Dendritic cell treated with granulocyte-macrophage colony-stimulating factor and Interleukin-4, amounts not matched to agents 40 ng/mL and 50 ng/mL, for 4 days (primary cell): ENCODE results near the gene CPOX.
"Not testable (repeated sequence)": the region's sequence is repeated elsewhere in the genome, so short reads cannot be mapped to it uniquely, and the experiment has no call there.

Experiments
- H3K27ac Mint-ChIP-seq: one replicate; pipeline ENCODE4 v1.8.0; 2022; ENCODE audit warnings: mild to moderate bottlenecking, mixed read lengths
- H3K27me3 Mint-ChIP-seq: one replicate; pipeline ENCODE4 v1.8.0; 2022; ENCODE audit warnings: mild to moderate bottlenecking, mixed read lengths
- H3K36me3 Mint-ChIP-seq: one replicate; pipeline ENCODE4 v1.8.0; 2022; ENCODE audit warnings: low read depth, mixed read lengths
- H3K4me1 Mint-ChIP-seq: one replicate; pipeline ENCODE4 v1.8.0; 2022; ENCODE audit warnings: low read depth, mixed read lengths
- H3K4me3 Mint-ChIP-seq: one replicate; pipeline ENCODE4 v1.8.0; 2022; ENCODE audit warnings: mild to moderate bottlenecking, moderate library complexity, mixed read lengths
- H3K9me3 Mint-ChIP-seq: one replicate; pipeline ENCODE4 v1.8.0; 2022; ENCODE audit warnings: mixed read lengths
- intact Hi-C: fragments of 100-400 bp; cut with micrococcal nuclease; formaldehyde crosslinking; loops from one replicate; pipeline ENCODE4 v1.15.0; 2022

Gene CPOX

GRCh38 chr3:98563661-98564281 is 29.6 kb downstream of the CPOX start:
- H3K4me1 Mint-ChIP-seq = peaks cover 26% of the 10 kb centered on the region
- H3K4me3 Mint-ChIP-seq = no peak overlapping the region
- H3K27ac Mint-ChIP-seq = no peak overlapping the region
- H3K27me3 Mint-ChIP-seq = peaks cover 6% of the 10 kb centered on the region
- H3K36me3 Mint-ChIP-seq = no peaks in the 10 kb centered on the region
- intact Hi-C loops = loop anchor here (5.0 kb wide), 1 partner anchor 41 kb away; the partner anchor contains the start of gene CLDND1
- no peaks in the 10 kb centered on the region for H3K9me3 Mint-ChIP-seq

GRCh38 chr3:98561727-98562521 is 31.5 kb downstream of the CPOX start:
- Mint-ChIP-seq H3K4me1 (peaks cover 35% of the 10 kb centered on the region), H3K27me3 (peaks cover 6% of the 10 kb centered on the region)

GRCh38 chr3:98560911-98561310 is 32.5 kb downstream of the CPOX start:
- H3K27ac Mint-ChIP-seq = no peak overlapping the region
- no peak overlapping the region for H3K4me3 Mint-ChIP-seq
- peaks cover 40% of the 10 kb centered on the region for H3K4me1 Mint-ChIP-seq
- no peaks in the 10 kb centered on the region for H3K9me3 Mint-ChIP-seq
- peaks cover 6% of the 10 kb centered on the region for H3K27me3 Mint-ChIP-seq
- intact Hi-C loops = loop anchor here (5.0 kb wide), 1 partner anchor 39 kb away; the partner anchor contains the start of gene CLDND1
- H3K36me3 Mint-ChIP-seq = no peaks in the 10 kb centered on the region

More at GRCh38 chr3:98561727-98562521, 31.5 kb downstream of the CPOX start:
- intact Hi-C loops = loop anchor here (5.0 kb wide), 1 partner anchor 40 kb away; the partner anchor contains the start of gene CLDND1
- Mint-ChIP-seq H3K4me3 (no peak overlapping the region), H3K27ac (no peak overlapping the region), H3K36me3 (no peaks in the 10 kb centered on the region), H3K9me3 (no peaks in the 10 kb centered on the region)

DNA sequence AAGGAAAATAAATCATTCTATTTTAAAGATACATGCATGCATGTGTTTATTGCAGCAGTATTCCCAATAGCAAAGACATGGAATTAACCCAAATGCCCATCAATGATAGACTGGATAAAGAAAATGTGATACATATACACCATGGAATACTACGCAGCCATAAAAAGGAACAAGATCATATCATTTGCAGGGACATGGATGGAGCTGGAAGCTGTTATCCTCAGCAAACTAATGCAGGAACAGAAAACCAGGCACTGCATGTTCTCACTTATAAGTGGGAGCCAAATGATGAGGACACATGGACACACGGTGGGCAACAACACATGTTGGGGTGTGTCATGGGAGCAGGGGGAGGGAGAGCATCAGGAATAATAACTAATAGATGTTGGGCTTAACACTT is 33.6 kb downstream of the CPOX start:
- not testable (repeated sequence) for H3K36me3 Mint-ChIP-seq, H3K27ac Mint-ChIP-seq, H3K27me3 Mint-ChIP-seq, H3K9me3 Mint-ChIP-seq, H3K4me3 Mint-ChIP-seq
- peaks cover 35% of the 10 kb centered on the region for H3K4me1 Mint-ChIP-seq
- intact Hi-C loops = loop anchor here (5.0 kb wide), 1 partner anchor 37 kb away; the partner anchor contains the start of gene CLDND1

DNA sequence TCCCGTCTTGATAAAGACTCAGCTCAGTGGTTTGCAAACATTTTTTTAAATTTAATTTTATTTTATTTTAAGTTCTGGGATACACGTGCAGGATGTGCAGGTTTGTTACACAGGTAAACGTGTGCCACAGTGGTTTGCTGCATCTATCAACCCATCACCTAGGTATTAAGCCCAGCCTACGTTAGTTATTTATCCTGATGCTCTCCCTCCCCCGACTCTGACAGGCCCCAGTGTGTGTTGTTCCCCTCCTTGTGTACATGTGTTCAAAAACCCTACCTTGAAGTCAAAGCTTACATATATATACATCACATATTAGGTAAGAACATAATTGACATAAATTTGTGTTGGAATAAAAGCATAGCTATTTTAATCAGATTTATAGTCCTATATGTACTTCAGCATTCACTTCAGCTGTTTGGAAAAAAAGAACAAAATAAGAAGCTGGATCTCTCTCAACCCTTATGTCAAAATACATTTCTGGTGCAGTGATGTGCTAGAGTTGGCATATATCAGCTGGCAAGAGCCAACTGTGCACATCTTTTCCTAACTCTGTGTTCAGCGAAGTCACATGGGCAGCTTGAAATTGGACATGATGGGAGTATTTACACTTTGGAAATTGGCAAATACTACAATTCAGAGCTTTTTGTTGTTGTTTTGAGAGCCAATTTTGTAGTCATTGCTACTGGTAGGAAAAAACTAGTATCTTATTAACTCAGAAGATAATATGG is 35.1 kb downstream of the CPOX start:
- Mint-ChIP-seq H3K4me3 (no peak overlapping the region), H3K27ac (no peak overlapping the region), H3K4me1 (peaks cover 41% of the 10 kb centered on the region), H3K9me3 (no peaks in the 10 kb centered on the region), H3K36me3 (no peaks in the 10 kb centered on the region), H3K27me3 (peaks cover 6% of the 10 kb centered on the region)
- intact Hi-C loops = no loop called here

DNA sequence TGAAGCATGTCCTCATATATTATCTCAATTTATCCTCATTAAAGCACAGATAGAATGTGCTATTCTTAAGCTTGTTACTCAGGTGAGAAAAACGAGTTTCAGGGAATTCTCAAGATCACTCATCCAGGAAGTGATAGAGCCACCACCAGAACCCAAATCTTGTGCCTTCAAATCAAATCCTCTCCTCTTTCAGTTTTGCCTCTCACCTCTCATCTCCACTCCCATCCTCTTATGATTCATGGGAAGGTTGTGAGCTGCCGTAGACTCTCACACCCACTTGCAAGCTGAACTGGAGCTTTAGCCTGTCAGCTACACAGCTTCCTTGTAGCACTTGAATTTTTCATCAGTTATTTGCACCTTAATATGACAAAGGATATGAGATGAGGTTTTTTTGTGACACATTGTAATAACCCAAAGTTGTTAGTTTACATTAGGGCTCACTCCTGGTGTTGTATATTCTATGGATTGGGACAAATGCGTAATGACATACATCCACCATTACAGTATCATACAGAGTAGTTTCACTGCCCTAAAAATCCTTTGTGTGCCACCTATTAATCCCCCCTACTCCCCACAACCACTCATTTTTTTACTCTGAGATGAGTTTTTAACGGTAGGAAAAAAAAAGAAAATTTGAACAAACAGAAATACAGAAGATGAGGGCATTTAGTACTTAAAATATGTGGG is 35.9 kb downstream of the CPOX start:
- peaks cover 41% of the 10 kb centered on the region for H3K4me1 Mint-ChIP-seq
- intact Hi-C loops = no loop called here
- H3K4me3 Mint-ChIP-seq = no peak overlapping the region
- H3K36me3 Mint-ChIP-seq = no peaks in the 10 kb centered on the region
- peaks cover 2% of the 10 kb centered on the region for H3K27me3 Mint-ChIP-seq
- no peak overlapping the region for H3K27ac Mint-ChIP-seq
- no peaks in the 10 kb centered on the region for H3K9me3 Mint-ChIP-seq

DNA sequence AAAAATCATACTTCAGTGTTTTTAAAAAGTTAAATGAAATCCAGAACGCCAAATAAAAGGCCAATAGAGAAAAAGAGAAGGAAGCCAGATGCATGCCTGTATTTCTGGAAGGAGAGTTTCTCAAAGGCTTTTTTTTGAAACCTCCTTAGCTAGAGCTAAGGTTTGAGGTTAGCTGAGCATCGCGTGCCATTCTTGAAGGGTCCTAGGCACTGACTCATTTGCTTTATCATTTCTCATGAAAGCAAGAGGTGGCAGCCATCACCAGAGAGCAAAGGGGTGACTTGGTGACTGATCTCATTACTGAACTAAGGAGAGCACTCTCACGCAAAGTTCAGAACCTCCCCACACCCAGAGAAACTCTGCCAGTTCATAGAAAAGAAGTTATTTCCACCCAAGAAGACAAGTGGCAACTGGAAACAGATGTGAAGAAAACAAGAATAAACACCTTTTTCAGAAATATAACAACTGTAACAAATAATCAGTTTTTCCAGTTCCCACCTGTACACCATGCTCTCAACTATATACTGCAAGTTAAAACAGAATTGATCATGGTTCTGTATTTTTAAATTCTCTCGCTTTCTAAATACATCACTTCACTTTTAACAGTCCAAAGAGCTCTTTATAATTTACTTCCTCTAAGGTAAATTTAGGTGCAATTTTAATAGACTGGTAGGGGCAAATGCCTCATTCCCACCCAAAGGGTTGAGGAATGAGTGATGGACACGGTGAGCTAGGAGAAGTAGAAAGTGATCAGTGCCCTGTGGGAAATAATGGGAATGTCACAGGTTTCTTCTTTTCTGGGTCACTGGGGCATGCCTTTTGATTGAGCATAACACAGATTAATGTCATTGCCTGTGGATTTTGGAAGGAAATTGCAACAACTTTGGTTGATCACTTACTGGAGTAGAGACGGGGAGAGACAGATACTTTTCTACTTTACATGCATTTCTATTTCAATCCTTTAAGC is 37.0 kb downstream of the CPOX start:
- no peaks in the 10 kb centered on the region for H3K9me3 Mint-ChIP-seq
- H3K27ac Mint-ChIP-seq = no peak overlapping the region
- peaks cover 46% of the 10 kb centered on the region for H3K4me1 Mint-ChIP-seq
- no peaks in the 10 kb centered on the region for H3K36me3 Mint-ChIP-seq
- H3K4me3 Mint-ChIP-seq = no peak overlapping the region
- H3K27me3 Mint-ChIP-seq = peaks cover 2% of the 10 kb centered on the region
- intact Hi-C loops = no loop called here

GRCh38 chr3:98555025-98555379 is 38.4 kb downstream of the CPOX start:
- no peaks in the 10 kb centered on the region for H3K36me3 Mint-ChIP-seq
- peaks cover 39% of the 10 kb centered on the region for H3K4me1 Mint-ChIP-seq
- peaks cover 2% of the 10 kb centered on the region for H3K27me3 Mint-ChIP-seq
- no peak overlapping the region for H3K27ac Mint-ChIP-seq
- intact Hi-C loops = no loop called here
- H3K4me3 Mint-ChIP-seq = no peak overlapping the region
- H3K9me3 Mint-ChIP-seq = no peaks in the 10 kb centered on the region

DNA sequence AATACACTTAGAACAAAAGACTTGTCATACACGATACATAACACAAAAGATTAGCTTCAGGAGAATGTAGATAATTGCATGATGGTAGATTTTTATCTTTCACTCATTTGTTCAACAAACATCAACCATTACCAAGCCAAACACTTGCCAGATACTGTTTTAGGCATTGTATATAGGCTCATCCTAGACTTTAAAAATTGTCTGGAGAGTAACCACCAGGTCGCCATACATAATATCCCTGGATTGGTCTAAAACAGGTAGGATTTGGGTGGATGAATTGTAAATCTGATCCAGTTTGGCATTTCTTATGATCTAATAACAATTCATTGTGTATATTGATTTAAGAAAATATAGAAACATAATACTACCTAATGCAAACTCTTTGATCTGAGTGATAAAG is 38.8 kb downstream of the CPOX start:
- no peaks in the 10 kb centered on the region for H3K9me3 Mint-ChIP-seq
- peaks cover 2% of the 10 kb centered on the region for H3K27me3 Mint-ChIP-seq
- no peak overlapping the region for H3K27ac Mint-ChIP-seq
- H3K36me3 Mint-ChIP-seq = no peaks in the 10 kb centered on the region
- H3K4me3 Mint-ChIP-seq = no peak overlapping the region
- intact Hi-C loops = no loop called here
- peaks cover 39% of the 10 kb centered on the region for H3K4me1 Mint-ChIP-seq

DNA sequence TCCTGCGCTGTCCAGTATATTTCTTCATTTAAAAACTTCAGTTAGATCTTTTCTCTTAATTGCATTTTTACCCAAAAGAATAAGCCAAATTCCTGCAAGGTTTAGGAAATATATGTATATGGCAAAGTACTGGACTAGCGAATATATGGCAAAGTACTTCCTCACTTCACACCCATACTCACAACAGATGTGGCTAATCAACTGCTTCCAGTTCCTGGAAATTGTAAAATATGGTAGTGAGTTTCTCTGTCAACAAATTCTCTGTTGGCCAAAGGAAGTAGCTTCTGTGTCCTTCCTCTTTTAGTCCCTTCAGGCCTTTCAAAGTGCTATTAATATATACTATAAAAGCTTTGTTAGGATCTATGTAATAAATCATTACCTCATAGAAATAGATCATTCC is 39.7 kb downstream of the CPOX start:
- H3K4me1 Mint-ChIP-seq = peaks cover 39% of the 10 kb centered on the region
- H3K9me3 Mint-ChIP-seq = no peaks in the 10 kb centered on the region
- no peak overlapping the region for H3K27ac Mint-ChIP-seq
- no peaks in the 10 kb centered on the region for H3K36me3 Mint-ChIP-seq
- H3K27me3 Mint-ChIP-seq = peaks cover 2% of the 10 kb centered on the region
- intact Hi-C loops = no loop called here
- H3K4me3 Mint-ChIP-seq = no peak overlapping the region

DNA sequence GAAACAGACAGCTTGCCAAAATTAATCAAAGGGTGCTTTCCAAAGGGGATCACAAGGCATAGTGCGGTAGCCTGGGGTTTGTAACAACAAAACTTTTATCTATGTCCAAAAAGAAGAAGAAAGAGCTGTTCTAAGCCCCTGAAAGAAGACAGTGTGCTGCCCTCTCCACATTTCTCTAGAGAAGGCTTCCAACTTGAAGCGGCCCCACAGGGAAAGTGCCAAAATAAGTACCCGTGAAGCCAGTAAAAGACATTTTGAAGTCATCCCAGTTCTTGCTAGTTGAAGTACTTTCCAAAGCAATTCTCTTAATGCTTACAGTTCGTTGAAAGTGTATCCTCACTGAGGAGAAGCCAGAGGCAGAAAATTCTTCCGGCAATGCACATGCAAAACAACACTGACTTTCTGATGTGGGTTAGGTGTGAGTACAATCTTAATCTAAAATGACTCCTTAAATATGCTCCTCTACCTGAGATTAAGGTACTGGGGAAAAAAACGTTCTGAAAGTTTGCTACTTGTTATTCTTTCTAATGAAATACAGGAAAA is 40.3 kb downstream of the CPOX start:
- Mint-ChIP-seq H3K4me1 (peaks cover 39% of the 10 kb centered on the region), H3K36me3 (no peaks in the 10 kb centered on the region), H3K4me3 (no peak overlapping the region), H3K27me3 (peaks cover 2% of the 10 kb centered on the region), H3K27ac (no peak overlapping the region), H3K9me3 (no peaks in the 10 kb centered on the region)
- intact Hi-C loops = no loop called here

GRCh38 chr3:98552232-98553020 is 41.0 kb downstream of the CPOX start:
- Mint-ChIP-seq H3K9me3 (no peaks in the 10 kb centered on the region), H3K4me1 (peaks cover 36% of the 10 kb centered on the region), H3K4me3 (no peak overlapping the region), H3K27ac (no peak overlapping the region), H3K27me3 (peaks cover 2% of the 10 kb centered on the region), H3K36me3 (no peaks in the 10 kb centered on the region)
- intact Hi-C loops = no loop called here
